K562 (cell line): ENCODE measurements around the gene CCDC88A. TPM values are rescaled to one million over a fixed set of nuclear protein-coding genes. Genes with fewer than 3 reads are reported as not detected.

Experiments used
- ATAC-seq: fragments of 200-7000 bp; cut with Tn5 transposase; 3 replicates; pipeline ENCODE4 v1.9.1; 2020; ENCODE audit warnings: moderate library complexity
- BruUV-seq: library from RNA; stranded (reverse); fragments of 400-500 nt; replicated peaks from 2 replicates; lab custom pipeline; 2021; lab: Mats Ljungman, UMichigan
- CTCF ChIA-PET: fragments of 300-600 bp; formaldehyde crosslinking; extraction: SDS; loops from one replicate; lab custom pipeline; 2021; ENCODE audit warnings: low intra/inter-chr PET ratio; lab: Yijun Ruan, JAX
- POLR2A ChIA-PET: fragments of 300-600, 350-650 bp; sonication (Branson Sonifier 250); formaldehyde crosslinking; extraction: SDS; loops from one replicate; lab custom pipeline; 2021; ENCODE audit warnings: antibody characterized with exemption, inconsistent platforms; lab: Yijun Ruan, JAX
- DNase-seq, 4 experiments: peaks; one replicate each; pipeline versions ENCODE4 v3.0.0 to v3.0.0-alpha.2; 2011 to 2018; ENCODE audit warnings: low spot score in 3 of 4, mixed read lengths in 3 of 4; ENCODE audit errors: extremely low read depth in 1 of 4
- FAIRE-seq: peaks from 2 replicates; lab custom pipeline; 2011; peaks lifted over from hg19 to GRCh38; lab: Jason Lieb, UNC
- H2AFZ ChIP-seq: 2 replicates; pipeline ENCODE4 v1.6.0; 2011; ENCODE audit warnings: low read depth, low read length, control low read depth, inconsistent platforms
- H3K27ac ChIP-seq: fragments of 200-600 bp; 3 replicates; pipeline ENCODE4 v1.8.0; 2011; ENCODE audit warnings: low read depth, mild to moderate bottlenecking, control low read depth, inconsistent platforms, low read length, moderate library complexity, mixed read lengths; ENCODE audit errors: extremely low read depth
- H3K27me3 ChIP-seq, 2 experiments: fragments of 300-600 bp in 1 of 2; 2 replicates in 1 of 2; 3 replicates in 1 of 2; pipeline versions ENCODE4 v1.6.0 to v1.8.0; 2011; ENCODE audit warnings: inconsistent platforms in 2 of 2, low read length in 2 of 2, mild to moderate bottlenecking in 1 of 2, mixed read lengths in 1 of 2, moderate library complexity in 1 of 2; ENCODE audit not compliant: control insufficient read depth in 2 of 2, insufficient read depth in 2 of 2
- H3K36me3 ChIP-seq: fragments of 300-600 bp; 3 replicates; pipeline ENCODE4 v1.8.0; 2011; ENCODE audit warnings: mild to moderate bottlenecking, low read length, inconsistent platforms; ENCODE audit not compliant: control insufficient read depth, insufficient read depth
- H3K4me1 ChIP-seq, 2 experiments: fragments of 200-600 bp in 1 of 2; replicated peaks in 1 of 2; 2 replicates in 1 of 2; 3 replicates in 1 of 2; pipeline versions ENCODE4 v1.5.1 to v1.8.0; 2011; ENCODE audit warnings: inconsistent platforms in 2 of 2, low read length in 2 of 2, mild to moderate bottlenecking in 1 of 2, mixed read lengths in 1 of 2, moderate library complexity in 1 of 2; ENCODE audit not compliant: control insufficient read depth in 2 of 2, insufficient read depth in 2 of 2
- H3K4me2 ChIP-seq: 2 replicates; pipeline ENCODE4 v1.6.1; 2011; ENCODE audit warnings: low read length, control low read depth, inconsistent platforms, mixed read lengths; ENCODE audit not compliant: insufficient read depth
- H3K4me3 ChIP-seq: fragments of 200-600 bp; sonication (generic), shearing (Covaris generic); 2 replicates; pipeline ENCODE4 v1.5.1; 2016; ENCODE audit warnings: control low read depth, inconsistent platforms
- H3K79me2 ChIP-seq: fragments of 200-600 bp; 3 replicates; pipeline ENCODE4 v1.8.0; 2011; ENCODE audit warnings: low read length, inconsistent platforms; ENCODE audit not compliant: control insufficient read depth, insufficient read depth
- H3K9ac ChIP-seq, 2 experiments: 2 replicates each; pipeline versions ENCODE4 v1.6.0 to v1.6.1; 2011; ENCODE audit warnings: low read depth in 2 of 2, low read length in 2 of 2, control low read depth in 1 of 2, inconsistent platforms in 1 of 2, mild to moderate bottlenecking in 1 of 2, mixed read lengths in 1 of 2; ENCODE audit not compliant: insufficient read depth in 1 of 2
- H3K9me1 ChIP-seq: one replicate; pipeline ENCODE4 v1.6.0; 2011; ENCODE audit warnings: inconsistent platforms, mild to moderate bottlenecking, low read length, moderate library complexity; ENCODE audit not compliant: control insufficient read depth, insufficient read depth
- H3K9me3 ChIP-seq: replicated peaks from 2 replicates; pipeline ENCODE4 v1.5.1; 2011; ENCODE audit warnings: low read depth, low read length, inconsistent platforms; ENCODE audit not compliant: control insufficient read depth, insufficient read depth
- H4K20me1 ChIP-seq: replicated peaks from 2 replicates; pipeline ENCODE4 v1.6.1; 2011; ENCODE audit warnings: low read length, inconsistent platforms, mixed read lengths; ENCODE audit not compliant: control insufficient read depth, insufficient read depth
- ARHGAP35 ChIP-seq: fragments of 450-650 bp; IDR thresholded peaks from 2 replicates; pipeline ENCODE4 v1.6.1; 2018; ENCODE audit not compliant: partially characterized antibody
- BRD4 ChIP-seq: fragments of 200-600 bp; sonication (generic); IDR thresholded peaks from 2 replicates; pipeline ENCODE4 v1.6.1; 2017; ENCODE audit warnings: inconsistent platforms
- ELF1 ChIP-seq: fragments of 200-800 bp; sonication (Bioruptor generic); IDR thresholded peaks from 2 replicates; pipeline ENCODE4 v1.6.1; 2016; ENCODE audit warnings: missing genetic modification characterization, missing compliant biosample characterization
- PHTF2 ChIP-seq: fragments of 250-450 bp; sonication (Bioruptor Pico); IDR thresholded peaks from 2 replicates; pipeline ENCODE4 v1.5.0; 2021; ENCODE audit warnings: mild to moderate bottlenecking
- TBP ChIP-seq: optimal IDR thresholded peaks from 2 replicates; pipeline ENCODE3; 2011; ENCODE audit warnings: low read depth, low read length, improper control_type of control experiment
- THRAP3 ChIP-seq: fragments of 450-650 bp; IDR thresholded peaks from 2 replicates; pipeline ENCODE4 v1.6.1; 2016; ENCODE audit warnings: mild to moderate bottlenecking, inconsistent platforms, borderline replicate concordance
- TSC22D4 ChIP-seq: fragments of 450-650 bp; IDR thresholded peaks from 2 replicates; pipeline ENCODE4 v1.6.1; 2016; ENCODE audit warnings: missing genetic modification characterization, missing biosample characterization, control low read depth
- YY1 ChIP-seq, 3 experiments: IDR thresholded peaks; 2 replicates each; pipeline ENCODE4 v1.6.1; 2011; ENCODE audit warnings: low read length in 2 of 3, mild to moderate bottlenecking in 2 of 3, moderate library complexity in 2 of 3, borderline replicate concordance in 1 of 3, control low read depth in 1 of 3, low read depth in 1 of 3; ENCODE audit not compliant: insufficient read depth in 3 of 3, insufficient replicate concordance in 2 of 3, control insufficient read depth in 1 of 3, insufficient read length in 1 of 3; ENCODE audit errors: extremely low read depth in 1 of 3
- in situ Hi-C: fragments of 300-500 bp; cut with MboI; formaldehyde crosslinking; loops from 4 replicates; pipeline ENCODE4 v1.15.0; 2018; ENCODE audit warnings: inconsistent platforms, mixed read lengths
- intact Hi-C: fragments of 100-400 bp; cut with micrococcal nuclease; formaldehyde crosslinking; loops from 2 replicates; pipeline ENCODE4 v1.14.2; 2022
- polyA plus RNA-seq, 8 experiments: library from polyadenylated mRNA; depleted of rRNA in 4 of 8; stranded (reverse) in 5 of 8; unstranded in 3 of 8; fragments of >200 nt; fragmentation: Nextera tagmentation in 2 of 8; fragmentation: Illumina TruSeq in 1 of 8; extraction: Ambion mirVana in 2 of 8; extraction: Trizol in 1 of 8; gene quantifications; 2 replicates each; pipeline versions ENCODE4 v1.2.1 to v1.2.3, GENCODE V29; 2011 to 2014; ENCODE audit warnings: inconsistent platforms in 1 of 8, missing spikeins in 1 of 8
- total RNA-seq, 7 experiments: library from RNA; depleted of rRNA in 6 of 7; stranded (reverse); fragments of >200 nt in 6 of 7; fragmentation: Illumina TruSeq in 2 of 7; extraction: Trizol in 2 of 7; gene quantifications; 2 replicates each; pipeline versions ENCODE4 v1.2.1 to v1.2.3, GENCODE V29; 2011 to 2021; ENCODE audit warnings: low replicate concordance in 1 of 7
- TF ChIP-seq, protein P1 (sequence below): fragments of 200-800 bp; sonication (Bioruptor generic); IDR thresholded peaks from 2 replicates; pipeline ENCODE4 v1.6.1; 2017; ENCODE audit warnings: missing genetic modification characterization, missing compliant biosample characterization

The CCDC88A gene
- total and polyA plus RNA-seq, 9 of the 15 experiments (the other 6 are each of a cell fraction or from before 2014, with no cell fraction given) = 29.3 to 102 (median 55.6) TPM

DNA sequence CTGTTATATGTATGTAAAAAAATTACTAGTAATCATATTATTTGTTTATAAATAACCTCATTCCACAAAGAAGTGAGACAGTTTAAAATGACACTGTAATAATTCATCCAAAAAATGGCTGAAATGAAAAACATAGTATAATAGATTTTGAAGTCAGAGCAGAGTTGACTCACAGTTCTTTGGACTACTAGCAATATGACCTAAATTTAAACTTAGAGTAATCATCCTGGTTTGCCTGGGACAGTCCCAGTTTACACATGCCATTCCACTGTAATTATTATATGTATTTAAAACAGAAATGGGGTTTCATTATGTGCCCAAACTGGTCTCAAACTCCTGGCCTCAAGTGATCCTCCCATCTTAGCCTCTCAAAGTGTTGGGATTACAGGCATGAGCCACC lies 48.3 kb downstream of the CCDC88A start:
- H2AFZ ChIP-seq = no peak overlapping the region
- no peaks in the 10 kb centered on the region for H3K4me1 ChIP-seq
- H3K9me3 ChIP-seq = no peaks in the 10 kb centered on the region
- H3K4me2 ChIP-seq = no peak overlapping the region
- H3K9ac ChIP-seq = no peak overlapping the region
- no TSS peak for BruUV-seq
- TF ChIP-seq, protein P1, sequence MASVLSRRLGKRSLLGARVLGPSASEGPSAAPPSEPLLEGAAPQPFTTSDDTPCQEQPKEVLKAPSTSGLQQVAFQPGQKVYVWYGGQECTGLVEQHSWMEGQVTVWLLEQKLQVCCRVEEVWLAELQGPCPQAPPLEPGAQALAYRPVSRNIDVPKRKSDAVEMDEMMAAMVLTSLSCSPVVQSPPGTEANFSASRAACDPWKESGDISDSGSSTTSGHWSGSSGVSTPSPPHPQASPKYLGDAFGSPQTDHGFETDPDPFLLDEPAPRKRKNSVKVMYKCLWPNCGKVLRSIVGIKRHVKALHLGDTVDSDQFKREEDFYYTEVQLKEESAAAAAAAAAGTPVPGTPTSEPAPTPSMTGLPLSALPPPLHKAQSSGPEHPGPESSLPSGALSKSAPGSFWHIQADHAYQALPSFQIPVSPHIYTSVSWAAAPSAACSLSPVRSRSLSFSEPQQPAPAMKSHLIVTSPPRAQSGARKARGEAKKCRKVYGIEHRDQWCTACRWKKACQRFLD (CRISPR knock-in tag) = no peak
- TF ChIP-seq ARHGAP35 = no peak
- no peak for TF ChIP-seq BRD4
- TF ChIP-seq TBP = no peak
- TF ChIP-seq THRAP3 = no peak
- no peak for TF ChIP-seq TSC22D4 (tag)
- no peak for TF ChIP-seq PHTF2 (CRISPR knock-in tag)
- no peak for TF ChIP-seq ELF1
- TF ChIP-seq YY1 (IDR thresholded peaks at IDR 0.05; ENCODE audit: borderline replicate concordance in 1 of 3, control insufficient read depth in 1 of 3, extremely low read depth in 1 of 3, insufficient read depth in 3 of 3, insufficient read length in 1 of 3, insufficient replicate concordance in 2 of 3, low read depth in 1 of 3, low read length in 2 of 3) = no peak
- ChIA-PET POLR2A (interaction anchor here (0.6 kb wide), 1 partner anchor 28 kb away, joined by 3 read pairs; no protein-coding TSS in a partner anchor), CTCF (no interaction called here)
- no peaks in the 10 kb centered on the region for H3K79me2 ChIP-seq
- intact Hi-C loops = no loop called here
- no peak for ATAC-seq
- no peak overlapping the region for H3K27ac ChIP-seq
- in situ Hi-C loops = no loop called here
- no peaks in the 10 kb centered on the region for H3K27me3 ChIP-seq
- H3K4me3 ChIP-seq = no peak overlapping the region
- H3K9me1 ChIP-seq = no peaks in the 10 kb centered on the region
- H3K36me3 ChIP-seq = peaks cover 33% of the 10 kb centered on the region; the same call in 2 of the 3 replicates
- DNase-seq = no peak
- FAIRE-seq = no peak
- H4K20me1 ChIP-seq = no peaks in the 10 kb centered on the region
